Stomach smooth muscle (tissue), 2 donors: ENCODE measurements around the gene RNF157.

Experiments used
- H3K27ac ChIP-seq: one replicate; pipeline ENCODE4 v1.7.0; 2013; ENCODE audit warnings: mild to moderate bottlenecking, low read length, inconsistent platforms
- H3K27me3 ChIP-seq, 2 donors: one replicate each; pipeline ENCODE4 v1.7.0; 2013; ENCODE audit warnings: low read length in 2 of 2; ENCODE audit not compliant: insufficient read depth in 2 of 2, control insufficient read depth in 1 of 2
- H3K36me3 ChIP-seq, 2 donors: one replicate each; pipeline ENCODE4 v1.7.0; 2013; ENCODE audit warnings: low read length in 2 of 2; ENCODE audit not compliant: control insufficient read depth in 2 of 2, insufficient read depth in 2 of 2
- H3K4me1 ChIP-seq: one replicate; pipeline ENCODE4 v1.7.0; 2013; ENCODE audit warnings: low read length; ENCODE audit not compliant: control insufficient read depth, insufficient read depth
- H3K4me3 ChIP-seq, 2 donors: one replicate each; pipeline ENCODE4 v1.7.0; 2013; ENCODE audit warnings: low read length in 2 of 2
- H3K9ac ChIP-seq, 2 donors: one replicate each; pipeline ENCODE4 v1.7.0; 2013; ENCODE audit warnings: low read length in 2 of 2, mild to moderate bottlenecking in 1 of 2
- H3K9me3 ChIP-seq, 2 donors: one replicate each; pipeline ENCODE4 v1.7.0; 2013; ENCODE audit warnings: low read length in 2 of 2; ENCODE audit not compliant: control insufficient read depth in 2 of 2
- donor health status: healthy.
- donor health status: Pancreatic carcinoma.

The RNF157 gene

GRCh38 chr17:76137351-76138233 lies 102.7 kb downstream of the RNF157 start:
- Histone ChIP-seq H3K4me1 (peaks cover 30% of the 10 kb centered on the region), H3K9ac (no peak overlapping the region), H3K36me3 (no peaks in the 10 kb centered on the region), H3K27me3 (peaks cover 43 to 52% of the 10 kb centered on the region in 2 donors), H3K4me3 (no peak overlapping the region), H3K27ac (no peak overlapping the region), H3K9me3 (no peaks in the 10 kb centered on the region)

GRCh38 chr17:76137001-76137350 lies 103.3 kb downstream of the RNF157 start:
- H3K9me3 ChIP-seq, result no peaks in the 10 kb centered on the region
- no peak overlapping the region for H3K27ac ChIP-seq
- peaks cover 46 to 58% of the 10 kb centered on the region in 2 donors for H3K27me3 ChIP-seq
- H3K9ac ChIP-seq, result no peak overlapping the region
- H3K36me3 ChIP-seq, result no peaks in the 10 kb centered on the region
- H3K4me3 ChIP-seq, result no peak overlapping the region
- peaks cover 30% of the 10 kb centered on the region for H3K4me1 ChIP-seq

- Histone ChIP-seq H3K27me3 (peaks cover 48 to 63% of the 10 kb centered on the region in 2 donors), H3K27ac (no peak overlapping the region), H3K4me1 (peaks cover 25% of the 10 kb centered on the region)
Measured at GRCh38 chr17:76136276-76137000, 103.9 kb downstream of the RNF157 start.

GRCh38 chr17:76135810-76136188 lies 104.5 kb downstream of the RNF157 start:
- Histone ChIP-seq H3K9ac (no peak overlapping the region), H3K4me1 (peaks cover 20% of the 10 kb centered on the region), H3K27ac (no peak overlapping the region), H3K27me3 (peaks cover 48 to 68% of the 10 kb centered on the region in 2 donors), H3K36me3 (no peaks in the 10 kb centered on the region), H3K4me3 (no peak overlapping the region), H3K9me3 (no peaks in the 10 kb centered on the region)

More at GRCh38 chr17:76136276-76137000, 103.9 kb downstream of the RNF157 start:
- H3K36me3 ChIP-seq, result no peaks in the 10 kb centered on the region
- H3K9me3 ChIP-seq, result no peaks in the 10 kb centered on the region
- no peak overlapping the region for H3K9ac ChIP-seq
- H3K4me3 ChIP-seq, result no peak overlapping the region

GRCh38 chr17:76134911-76135809 lies 105.1 kb downstream of the RNF157 start:
- no peaks in the 10 kb centered on the region for H3K9me3 ChIP-seq
- no peak overlapping the region for H3K4me3 ChIP-seq
- no peaks in the 10 kb centered on the region for H3K36me3 ChIP-seq
- no peak overlapping the region for H3K9ac ChIP-seq
- H3K27ac ChIP-seq, result no peak overlapping the region
- peaks cover 13% of the 10 kb centered on the region for H3K4me1 ChIP-seq
- H3K27me3 ChIP-seq, result peaks cover 48 to 69% of the 10 kb centered on the region in 2 donors

GRCh38 chr17:76132574-76133338 lies 107.5 kb downstream of the RNF157 start:
- Histone ChIP-seq H3K4me1 (no peaks in the 10 kb centered on the region), H3K27ac (no peak overlapping the region), H3K9ac (no peak overlapping the region), H3K36me3 (no peaks in the 10 kb centered on the region), H3K9me3 (no peaks in the 10 kb centered on the region), H3K4me3 (no peak overlapping the region), H3K27me3 (peaks cover 32 to 46% of the 10 kb centered on the region in 2 donors)

GRCh38 chr17:76131692-76132573 lies 108.4 kb downstream of the RNF157 start:
- Histone ChIP-seq H3K36me3 (no peaks in the 10 kb centered on the region), H3K4me1 (no peaks in the 10 kb centered on the region), H3K27ac (no peak overlapping the region), H3K4me3 (no peak overlapping the region), H3K9ac (no peak overlapping the region), H3K27me3 (peaks cover 24 to 38% of the 10 kb centered on the region in 2 donors), H3K9me3 (no peaks in the 10 kb centered on the region)

GRCh38 chr17:76131051-76131691 lies 109.1 kb downstream of the RNF157 start:
- H3K9me3 ChIP-seq, result no peaks in the 10 kb centered on the region
- peaks cover 20 to 36% of the 10 kb centered on the region in 2 donors for H3K27me3 ChIP-seq
- no peak overlapping the region for H3K4me3 ChIP-seq
- H3K9ac ChIP-seq, result no peak overlapping the region
- H3K4me1 ChIP-seq, result no peaks in the 10 kb centered on the region
- no peak overlapping the region for H3K27ac ChIP-seq
- H3K36me3 ChIP-seq, result no peaks in the 10 kb centered on the region

GRCh38 chr17:76130473-76130872 lies 109.8 kb downstream of the RNF157 start:
- Histone ChIP-seq H3K4me1 (no peaks in the 10 kb centered on the region), H3K9ac (no peak overlapping the region), H3K4me3 (no peak overlapping the region), H3K36me3 (no peaks in the 10 kb centered on the region), H3K9me3 (no peaks in the 10 kb centered on the region), H3K27ac (no peak overlapping the region), H3K27me3 (peaks cover 15 to 34% of the 10 kb centered on the region in 2 donors)
